Activated CD4-positive, alpha-beta T cell treated with anti-CD3 and anti-CD28 coated beads for 1 hour (primary cell): ENCODE data around the gene FGR.

ENCODE experiments used
- DNase-seq: peaks from one replicate; pipeline ENCODE4 v3.0.0-alpha.2; 2020

Gene FGR

DNA sequence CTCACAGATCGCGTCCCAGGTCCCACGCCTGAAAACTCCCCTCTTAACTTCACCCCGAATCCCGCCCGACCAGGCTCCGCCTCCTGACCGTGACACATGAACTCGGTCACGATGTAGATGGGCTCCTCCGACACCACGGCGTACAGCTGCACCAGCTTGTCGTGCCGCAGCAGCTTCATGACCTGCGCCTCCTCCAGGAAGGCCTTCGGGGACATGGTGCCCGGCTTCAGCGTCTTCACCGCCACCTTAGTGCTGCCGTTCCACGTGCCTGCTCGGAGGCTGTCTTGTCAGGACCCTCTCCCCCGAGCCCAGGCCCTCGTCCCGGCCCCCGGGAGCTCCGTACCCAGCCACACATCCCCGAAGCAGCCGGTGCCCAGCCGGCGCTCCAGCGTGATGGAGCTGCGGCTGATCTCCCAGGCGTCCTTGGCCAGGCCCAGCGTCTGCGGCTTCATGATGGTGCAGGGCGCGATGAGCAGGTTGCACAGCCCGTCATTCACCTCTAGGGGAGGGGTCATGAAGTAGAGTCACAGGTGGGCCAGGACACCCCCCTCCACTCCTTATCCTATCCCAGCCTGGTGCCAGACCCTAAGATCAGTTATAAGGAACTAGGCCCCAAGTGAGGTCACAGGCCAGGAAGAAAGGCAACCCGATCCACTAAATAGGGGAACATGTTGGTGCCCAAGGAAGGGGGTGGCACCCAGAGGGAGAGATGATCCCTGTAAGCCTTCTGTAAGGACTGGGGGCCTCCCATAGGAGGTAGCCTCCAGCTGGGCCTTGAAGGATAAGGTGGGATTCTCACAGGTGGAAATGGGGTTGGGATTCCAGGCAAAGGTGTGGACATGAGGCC, 19.4 kb downstream of the FGR start:
- DNase-seq, result no peak

DNA sequence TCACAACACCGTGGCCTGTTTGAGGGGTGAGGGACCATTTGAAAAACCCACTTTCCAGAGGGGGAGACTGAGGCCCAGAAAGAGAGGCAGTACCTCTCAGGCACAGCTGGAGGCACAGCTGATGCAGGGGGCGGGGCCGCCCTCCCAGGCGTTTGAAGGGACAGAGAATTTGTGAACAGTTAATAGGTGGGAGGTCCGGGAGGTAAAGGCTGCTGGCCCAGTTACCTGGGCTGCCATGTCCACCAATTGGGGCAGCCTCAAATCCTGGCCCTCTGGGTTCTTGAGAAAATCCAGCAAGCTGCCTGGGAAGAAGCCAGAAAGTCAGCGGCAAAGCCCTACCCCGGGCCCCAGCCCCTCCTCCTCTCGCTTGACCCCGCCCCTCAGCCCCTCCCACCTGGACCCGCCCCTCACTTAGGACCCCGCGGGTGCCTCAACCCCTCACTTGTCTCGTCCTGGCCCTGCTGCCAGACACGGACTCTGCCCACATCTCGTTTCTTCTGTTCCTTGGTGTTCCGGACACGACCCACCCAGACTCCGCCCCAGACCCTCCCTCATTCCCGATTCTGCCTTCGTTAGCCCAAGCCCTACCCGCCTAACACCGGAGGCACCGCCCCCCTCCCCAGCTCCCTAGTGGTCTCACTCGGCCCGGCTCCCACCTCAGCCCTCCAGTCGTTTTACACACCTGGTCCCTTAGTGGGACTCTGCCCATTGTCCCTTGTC, 20.2 kb downstream of the FGR start:
- DNase-seq, result no peak

DNA sequence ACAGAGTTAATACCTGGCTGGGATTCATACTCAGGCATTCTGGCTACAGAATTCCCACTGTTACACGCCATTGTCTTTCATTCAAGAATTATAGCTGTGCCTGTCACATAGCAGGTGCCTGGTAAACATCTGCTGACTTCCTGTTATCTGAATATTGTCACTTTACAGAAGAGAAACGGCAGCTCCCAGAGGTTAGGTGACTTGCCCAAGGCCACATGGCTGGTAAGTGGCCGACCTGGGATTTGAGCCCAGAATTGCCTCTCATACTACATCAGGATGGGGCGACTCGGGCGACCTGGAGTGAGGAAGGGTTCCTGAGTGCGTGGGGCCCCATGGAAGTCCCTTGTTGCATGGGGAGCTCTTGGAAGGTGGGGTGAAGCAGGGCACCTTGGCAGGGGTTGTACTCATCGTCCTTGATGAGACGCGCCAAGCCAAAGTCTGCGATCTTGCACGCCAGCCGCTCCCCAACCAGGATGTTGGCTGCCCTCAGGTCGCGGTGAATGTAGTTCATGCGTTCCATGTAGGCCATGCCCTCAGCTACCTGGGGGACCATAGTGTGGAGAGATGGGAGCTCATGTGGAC, 20.9 kb downstream of the FGR start:
- DNase-seq, result no peak

DNA sequence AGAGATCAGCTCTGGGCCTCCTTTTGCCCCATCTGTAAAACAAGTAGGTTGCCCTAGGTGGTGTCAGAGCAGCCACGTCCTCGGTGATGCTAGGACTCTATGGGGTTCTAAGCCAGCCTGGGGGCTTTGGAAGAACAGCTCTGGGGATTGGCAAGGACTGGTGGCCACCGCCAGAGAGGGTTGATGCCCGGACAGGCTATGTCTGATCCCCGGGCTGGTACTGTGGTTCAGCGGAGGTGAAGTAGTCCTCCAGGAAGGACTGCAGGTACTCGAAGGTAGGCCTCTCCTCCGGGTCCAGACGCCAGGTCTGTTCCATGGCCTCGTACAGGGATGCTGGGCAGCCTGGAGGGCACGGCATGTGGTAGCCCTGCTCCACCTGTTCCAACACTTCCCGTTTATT, 22.3 kb downstream of the FGR start:
- no peak for DNase-seq

DNA sequence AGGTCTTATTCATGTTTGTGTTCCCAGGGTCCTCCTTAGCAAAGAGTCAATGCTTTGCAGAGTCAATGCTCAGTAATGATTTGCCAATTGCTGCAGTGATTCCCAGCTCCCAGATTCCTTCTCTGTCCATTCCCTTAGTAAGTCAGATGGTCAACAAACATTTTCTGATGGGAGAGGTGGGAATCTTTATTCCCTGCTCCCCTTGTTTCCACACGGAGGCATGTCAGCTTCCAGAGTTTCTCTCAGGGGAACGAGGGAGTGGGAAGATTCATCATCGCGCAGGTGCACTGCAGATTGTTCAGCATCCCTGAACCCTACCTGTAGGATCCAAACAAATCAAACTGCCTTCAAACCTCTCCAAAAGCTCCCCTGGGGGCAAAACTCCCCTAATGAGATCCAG, 23.5 kb downstream of the FGR start:
- DNase-seq, result no peak

DNA sequence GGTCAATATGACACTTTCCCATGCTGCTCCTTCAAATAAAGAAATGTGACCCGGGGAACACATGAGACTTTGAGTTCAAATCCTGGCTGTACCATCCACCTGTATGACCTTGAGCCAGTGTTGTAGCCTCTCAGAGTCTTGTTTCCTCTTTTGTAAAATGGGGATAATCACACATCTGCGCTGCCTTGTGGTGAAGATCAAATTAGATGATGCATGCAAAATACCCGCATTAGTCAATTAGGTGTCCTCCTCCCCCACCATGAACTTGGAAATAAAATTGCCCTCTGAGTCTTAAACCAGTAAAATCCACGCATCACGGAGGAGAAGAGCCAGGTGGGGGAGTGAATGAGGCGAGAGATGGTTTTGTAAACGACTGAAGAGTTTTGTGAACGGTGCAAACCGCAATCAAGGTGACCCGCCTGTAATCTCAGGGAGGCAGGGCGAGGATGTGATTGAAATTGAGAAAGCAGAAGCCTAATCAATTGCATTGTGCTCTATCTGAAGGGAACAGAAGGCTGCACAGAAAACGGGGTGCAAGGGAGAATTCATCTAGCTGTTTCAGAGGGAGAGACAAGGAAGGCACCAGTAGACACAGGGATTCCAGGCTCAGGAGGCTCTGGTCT, 25.3 kb downstream of the FGR start:
- DNase-seq, result no peak

DNA sequence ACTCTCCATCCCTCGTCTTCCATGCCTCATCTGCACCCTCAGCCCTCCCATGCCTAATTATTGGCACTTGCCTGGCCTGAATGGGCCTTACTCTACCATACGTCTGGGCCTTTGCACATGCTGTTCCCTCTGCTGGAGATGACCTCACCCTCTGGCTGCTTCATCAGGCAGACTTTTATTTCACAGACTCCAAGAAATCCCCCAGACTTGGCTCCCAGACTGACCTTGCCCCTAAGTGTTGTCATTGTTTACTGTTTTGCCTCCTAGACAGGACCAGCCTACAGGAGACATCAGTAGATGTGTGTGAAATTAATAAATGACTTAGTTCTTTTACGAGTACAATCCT, 25.8 kb downstream of the FGR start:
- DNase-seq, result no peak

DNA sequence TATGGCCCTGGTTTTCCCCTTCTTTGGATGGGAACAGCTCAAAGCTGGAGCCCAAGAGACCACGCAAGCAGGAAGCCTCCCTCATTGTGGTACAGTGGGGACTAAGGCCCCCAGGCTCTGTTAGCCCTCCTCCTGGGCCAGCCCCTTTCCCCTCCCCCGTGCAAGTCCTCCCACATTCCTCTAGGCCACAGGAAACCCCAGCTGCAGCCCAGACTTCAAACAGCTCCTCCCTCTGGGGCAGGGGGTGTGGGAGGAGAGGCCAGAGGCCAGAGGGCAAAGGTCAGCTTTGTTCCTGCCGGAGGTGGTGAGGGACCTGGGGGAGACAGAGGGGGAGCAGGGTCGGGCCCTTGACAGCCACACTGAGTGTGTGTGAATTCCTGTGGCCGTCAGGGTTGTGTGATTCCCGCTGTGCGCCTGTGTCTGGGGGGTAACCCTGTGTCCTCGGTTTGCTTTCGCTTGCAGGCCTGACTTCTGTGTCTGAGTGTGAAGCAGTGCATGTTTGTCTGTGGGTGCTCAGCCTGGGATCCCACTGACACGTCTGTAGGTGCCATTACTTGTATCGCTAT, 27.7 kb downstream of the FGR start:
- DNase-seq, result no peak

DNA sequence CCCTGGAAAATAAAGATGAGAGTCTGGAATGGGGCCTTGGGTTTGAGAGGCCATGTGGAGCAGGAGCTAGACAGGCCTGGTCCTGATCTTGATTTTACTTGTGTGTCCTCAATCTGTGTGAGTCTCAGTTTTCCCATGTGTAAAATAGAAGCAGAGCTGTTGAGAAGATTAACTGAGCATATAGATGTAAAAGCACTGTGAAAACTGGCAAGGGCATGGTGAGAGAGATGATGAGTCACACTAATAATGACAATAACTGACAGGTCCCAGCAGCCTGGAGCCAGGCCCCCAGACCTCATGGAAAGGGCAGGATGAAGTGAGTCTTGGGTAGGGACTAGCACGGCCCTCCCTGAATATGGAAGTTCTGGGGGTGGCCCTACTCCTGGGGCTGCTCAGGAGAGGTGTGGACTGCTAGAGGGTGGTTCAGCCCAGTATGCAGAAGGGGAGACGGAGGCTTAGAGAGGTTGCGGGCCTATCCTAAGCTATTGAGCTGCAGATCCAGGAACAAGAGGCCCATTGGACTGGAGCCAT, 28.2 kb downstream of the FGR start:
- no peak for DNase-seq

DNA sequence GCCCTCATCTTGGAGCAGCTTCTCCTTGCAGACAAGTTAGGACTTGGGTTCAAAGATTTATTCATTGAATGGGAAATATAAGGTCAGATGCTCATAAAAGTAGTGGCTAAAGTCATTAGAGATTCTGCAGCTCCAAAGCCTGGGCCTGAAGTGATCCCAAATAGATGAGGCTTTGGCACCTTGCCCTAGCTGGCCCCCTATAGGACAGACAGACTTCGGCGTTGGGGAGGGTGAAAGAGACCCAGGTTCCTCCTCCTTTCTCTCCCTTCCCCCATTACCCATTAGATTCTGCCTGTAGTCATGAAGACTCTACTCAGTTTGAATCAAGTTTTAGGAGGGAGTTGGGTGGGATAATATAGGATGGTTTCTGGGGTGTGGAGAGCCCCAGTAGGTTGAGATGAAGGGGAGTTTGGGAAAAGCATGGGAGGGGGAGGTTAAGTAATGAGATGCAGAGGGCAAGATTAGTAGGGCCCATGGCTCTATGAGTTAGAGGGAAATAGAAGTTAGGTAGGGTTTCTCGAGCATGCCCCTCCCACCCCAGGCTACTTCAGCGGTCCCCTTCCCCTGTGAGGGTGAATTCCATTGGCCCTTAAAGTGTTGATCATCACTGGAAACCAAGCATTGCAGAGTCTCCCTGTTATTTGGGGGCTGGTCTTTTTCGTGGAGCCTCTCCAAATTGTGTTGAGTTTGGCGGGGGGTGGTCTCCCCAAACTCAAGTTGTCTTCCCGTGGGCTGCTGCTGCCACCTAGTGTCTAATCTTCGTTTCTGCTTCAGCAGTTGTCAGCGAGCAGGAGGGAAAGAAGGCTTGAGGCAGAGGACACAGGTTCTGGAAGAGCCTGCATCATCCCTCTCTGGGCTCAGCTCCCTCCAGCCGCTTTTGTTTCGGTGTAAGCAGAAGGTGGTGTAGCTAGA, 28.9 kb downstream of the FGR start:
- peak; percentile 54 for DNase-seq

DNA sequence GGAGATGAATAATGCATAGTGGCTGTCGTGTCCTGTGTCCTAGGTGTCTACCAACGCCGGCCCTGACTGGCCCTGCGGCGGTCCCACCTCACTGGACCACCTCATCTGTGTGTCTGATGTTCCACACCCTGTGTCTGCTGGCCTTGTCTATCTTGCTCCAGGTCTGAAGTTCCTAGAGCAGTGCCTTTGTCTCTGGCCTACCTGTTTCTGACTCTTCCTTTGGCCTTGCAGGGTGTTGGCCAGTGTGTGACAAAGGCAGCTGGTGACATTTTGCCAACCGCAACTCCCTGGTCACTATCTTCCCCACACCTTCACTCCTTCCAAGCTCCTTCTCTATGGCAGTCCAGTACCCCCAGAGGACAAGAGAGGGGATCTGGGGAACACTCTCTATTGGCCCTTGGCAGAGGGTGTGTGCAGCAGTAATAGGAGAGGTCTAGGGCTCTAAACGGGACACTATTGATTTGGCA, 29.7 kb downstream of the FGR start:
- DNase-seq, result no peak

DNA sequence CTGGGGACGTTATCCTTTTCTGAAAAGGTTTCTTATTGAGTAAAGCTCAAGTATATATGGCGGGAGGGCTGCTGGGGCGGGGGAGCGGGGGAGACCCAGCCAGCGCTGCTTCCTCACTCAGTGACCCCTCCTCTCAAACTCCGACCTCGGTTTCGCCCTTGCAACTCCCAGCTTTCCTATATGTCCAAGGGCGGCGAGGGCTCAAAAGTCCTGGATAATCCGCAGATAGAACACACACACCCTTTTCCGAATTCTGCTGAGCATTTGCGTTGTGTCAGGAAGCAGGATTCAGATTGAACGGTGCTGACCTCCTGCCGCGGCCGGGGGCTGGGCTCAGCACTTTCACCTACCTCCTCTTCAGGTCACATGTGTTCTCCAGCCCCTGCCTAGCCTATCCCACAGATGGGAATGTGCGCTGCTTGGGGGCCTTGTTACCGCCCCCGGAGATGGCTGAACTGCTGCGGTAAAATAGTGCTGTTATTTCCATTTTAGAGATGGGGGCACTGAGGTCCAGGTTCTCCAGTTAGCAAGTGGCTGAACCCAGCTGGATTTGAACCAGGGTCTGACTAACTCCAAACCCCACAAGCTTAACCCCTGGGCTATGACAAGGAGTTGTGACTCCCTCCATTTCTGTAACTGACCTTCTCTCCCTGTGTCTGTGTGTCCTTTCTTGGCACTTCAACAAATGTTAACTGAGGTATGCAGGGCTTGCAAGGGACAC, 30.2 kb downstream of the FGR start:
- DNase-seq, result no peak

DNA sequence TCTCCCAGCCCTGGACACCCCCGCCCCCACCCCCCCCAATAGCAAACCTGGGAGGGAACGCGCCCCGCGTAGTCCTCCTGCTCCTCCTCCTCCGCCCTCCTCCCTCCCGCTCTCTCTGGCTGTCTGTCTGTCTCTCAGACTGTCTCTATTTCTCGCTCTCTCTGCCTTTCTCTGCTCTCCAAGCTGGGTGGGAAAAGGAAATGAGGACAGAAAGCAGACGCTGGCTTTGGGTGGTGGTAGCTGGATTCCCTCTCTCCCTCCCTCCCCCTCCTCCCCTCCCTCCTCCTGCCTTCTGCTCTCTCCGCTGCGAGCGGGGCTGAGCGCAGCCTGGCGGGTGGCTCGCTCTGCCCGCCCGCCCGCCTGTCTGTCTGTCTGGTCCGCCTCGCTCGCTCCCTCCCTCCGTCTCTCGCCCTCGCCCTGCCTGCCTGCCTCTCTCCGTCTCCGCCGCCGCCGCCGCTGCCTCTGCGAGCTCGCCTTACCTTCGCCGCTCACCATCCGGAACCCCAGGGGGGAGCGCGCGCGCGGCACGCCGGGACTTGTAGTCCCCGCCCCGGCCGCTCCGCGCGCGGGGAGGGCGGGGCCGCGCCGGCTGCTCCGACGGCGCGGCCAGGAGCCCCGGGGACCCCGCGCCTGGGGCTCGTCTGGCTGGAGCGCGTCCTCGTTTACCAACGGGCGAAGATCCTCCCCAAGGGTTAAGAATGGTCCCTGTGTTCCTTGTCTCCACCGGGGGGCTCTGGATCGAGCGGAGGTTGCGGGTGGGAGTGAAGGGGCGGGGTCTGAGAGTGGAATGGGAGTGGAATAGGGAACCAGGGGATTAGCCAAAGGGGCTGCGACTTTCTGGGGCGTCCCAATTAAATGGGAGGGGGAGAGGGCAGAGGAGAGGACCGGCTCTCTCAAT, 31.1 kb downstream of the FGR start, which contains the start of gene AHDC1:
AHDC1 (minus strand) TSS at position 464 of the 898 bp plus-strand sequence. CDS start 52,029 bp downstream, outside the sequence.
- DNase-seq, result peak; percentile 85

DNA sequence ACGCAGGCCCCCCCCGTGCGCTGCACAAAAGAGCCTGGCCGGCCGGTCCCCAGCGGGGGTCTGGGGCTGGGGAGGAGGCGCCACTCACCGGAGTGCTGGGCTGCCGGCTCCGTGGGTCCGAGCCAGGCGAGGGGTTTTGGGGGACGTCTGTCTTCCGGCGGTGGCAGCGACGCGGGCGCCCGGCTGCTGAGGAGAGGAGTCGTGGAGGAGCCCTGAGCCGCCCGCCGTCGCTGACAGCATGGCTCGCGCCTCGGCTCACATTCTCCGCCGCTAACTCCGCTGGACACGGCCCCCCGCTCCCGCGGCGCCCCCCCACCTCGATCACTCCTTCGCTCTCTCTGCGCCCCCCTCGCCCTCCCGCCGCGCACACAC, 31.7 kb downstream of the FGR start:
- no peak for DNase-seq

DNA sequence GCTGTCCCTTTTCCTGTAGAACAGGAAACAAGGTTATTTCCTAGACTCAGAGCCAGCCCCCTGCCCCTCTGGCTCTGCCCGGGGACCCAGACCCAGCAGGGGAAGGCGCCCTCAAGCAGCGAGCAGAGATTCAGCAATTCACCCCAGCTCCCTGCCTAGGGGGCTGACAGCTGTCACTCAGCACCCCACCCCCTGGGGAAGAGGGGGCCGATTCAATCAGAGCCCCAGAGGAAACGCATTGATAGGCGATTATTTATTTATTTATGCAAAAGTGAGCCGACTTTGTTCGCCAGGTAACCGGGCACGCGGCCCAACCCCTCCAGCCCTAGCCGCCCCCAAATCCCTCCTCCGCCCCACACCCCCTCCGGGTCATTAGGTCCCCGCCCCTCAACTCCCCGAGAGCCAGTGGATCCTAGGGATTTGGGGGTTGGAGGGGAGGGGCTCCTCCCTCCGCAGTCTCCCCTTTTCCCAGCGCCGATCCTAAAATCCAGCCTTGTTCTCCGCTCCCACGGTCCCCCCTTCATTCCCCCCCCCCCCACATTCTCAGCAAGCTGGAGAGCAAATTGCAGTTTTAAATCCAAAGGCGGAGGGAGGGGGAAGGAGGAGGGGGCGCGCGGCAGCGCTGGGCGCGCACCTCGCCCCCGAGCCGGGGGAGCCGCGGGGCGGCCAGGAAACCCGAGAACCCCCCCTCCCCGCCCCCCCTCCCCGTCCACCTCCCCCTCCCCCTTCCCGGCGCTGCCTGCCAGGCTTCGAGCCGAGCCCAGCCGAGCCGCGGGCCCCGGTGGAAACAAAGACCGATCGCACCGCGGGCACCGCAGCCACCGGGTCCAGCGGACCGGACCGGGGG, 32.3 kb downstream of the FGR start:
- no peak for DNase-seq

DNA sequence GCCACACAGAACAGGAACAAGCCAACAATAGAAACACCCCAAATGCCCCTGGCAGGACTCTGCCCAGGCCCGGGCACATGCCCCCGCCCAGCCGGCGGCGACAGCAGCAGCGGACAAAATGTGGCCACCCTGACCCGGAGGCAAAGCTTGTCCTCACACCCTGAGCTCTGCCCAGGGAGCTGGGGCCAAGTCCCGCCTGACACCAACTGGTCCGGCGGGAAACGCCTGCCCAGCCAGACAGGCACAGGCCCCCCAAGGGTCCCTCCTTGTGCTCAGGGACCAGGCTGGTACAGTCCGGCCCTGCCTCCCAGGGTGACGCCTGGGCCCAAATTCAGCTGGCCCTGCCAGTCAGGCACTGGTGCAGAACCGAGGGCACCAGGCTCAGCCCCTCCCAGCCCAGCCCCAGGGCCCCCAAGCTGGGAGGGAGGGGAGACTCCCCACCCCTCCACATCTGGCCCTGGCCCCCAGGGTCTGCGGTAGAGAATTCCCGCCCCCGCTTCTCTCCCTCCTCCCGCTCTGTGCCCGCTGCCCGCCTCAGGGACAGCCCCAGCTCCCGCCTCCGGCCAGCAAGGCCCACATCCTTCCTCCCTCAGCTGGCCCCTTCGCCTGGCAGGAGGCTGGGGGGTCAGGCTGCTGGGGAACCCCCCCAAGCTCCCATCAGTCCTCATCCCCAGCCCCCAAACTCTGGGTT, 33.1 kb downstream of the FGR start:
- no peak for DNase-seq

DNA sequence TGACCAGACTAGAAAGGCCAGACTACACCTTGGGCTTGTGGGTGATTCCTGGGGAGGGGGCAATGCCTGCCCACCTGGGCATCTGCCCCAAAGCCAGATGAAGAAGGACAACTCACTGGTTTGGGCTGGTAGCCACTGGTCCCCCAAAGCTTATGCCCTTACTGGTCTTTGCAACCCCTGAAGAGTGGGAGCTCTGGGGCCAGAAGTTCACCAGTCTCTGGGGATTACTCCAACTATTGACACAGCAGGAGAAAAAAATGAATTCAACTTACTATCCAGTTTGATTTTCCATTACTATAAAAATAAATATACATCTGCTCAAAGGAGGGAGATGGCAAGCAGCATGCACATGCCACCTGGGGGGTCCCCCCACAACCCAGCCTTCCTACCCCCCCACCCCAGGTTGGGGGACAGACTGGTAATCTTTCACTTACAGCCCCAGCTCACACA, 33.6 kb downstream of the FGR start:
- DNase-seq, result no peak

DNA sequence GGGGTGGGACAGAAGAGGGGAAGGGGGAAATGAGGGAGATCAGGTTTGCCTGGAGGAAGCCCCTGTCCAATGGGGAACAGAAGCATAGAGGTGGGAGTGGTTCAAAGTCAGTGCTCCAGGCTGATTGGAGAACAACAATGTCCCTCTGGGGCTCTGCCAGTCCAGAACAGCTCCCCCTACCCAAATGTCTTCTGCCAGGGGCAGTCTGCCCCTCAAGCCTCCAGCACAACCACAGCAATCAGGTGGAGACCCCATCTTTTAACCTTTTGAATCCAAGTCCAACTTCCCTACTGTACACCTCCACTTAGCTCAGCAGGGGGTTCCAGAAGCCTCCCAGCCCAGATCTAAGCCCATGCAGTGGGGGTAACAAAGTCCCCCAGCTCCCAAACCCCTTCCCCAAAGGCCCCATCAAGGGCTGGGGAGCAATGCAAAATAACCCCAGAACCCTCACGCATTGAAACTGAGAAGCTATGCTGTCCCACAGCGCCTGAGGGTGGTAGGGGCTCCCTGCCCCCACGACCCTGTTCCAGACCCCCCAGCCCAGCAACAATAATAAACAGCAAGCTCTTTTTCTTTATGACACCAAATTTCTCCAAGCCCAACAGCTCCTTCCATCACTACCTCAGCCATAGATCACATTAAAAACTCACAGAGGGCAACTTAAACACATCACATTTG, 34.3 kb downstream of the FGR start:
- no peak for DNase-seq
